ENCODE results near the gene BCL6. TPM values are rescaled to one million over a fixed set of nuclear protein-coding genes. Genes with fewer than 3 reads are reported as not detected.

BCL6 gene
- total and polyA plus RNA-seq, 2 donors (not counting 3 experiments of a cell fraction or from before 2014, with no cell fraction given) = 6.9 to 12.1 TPM

DNA sequence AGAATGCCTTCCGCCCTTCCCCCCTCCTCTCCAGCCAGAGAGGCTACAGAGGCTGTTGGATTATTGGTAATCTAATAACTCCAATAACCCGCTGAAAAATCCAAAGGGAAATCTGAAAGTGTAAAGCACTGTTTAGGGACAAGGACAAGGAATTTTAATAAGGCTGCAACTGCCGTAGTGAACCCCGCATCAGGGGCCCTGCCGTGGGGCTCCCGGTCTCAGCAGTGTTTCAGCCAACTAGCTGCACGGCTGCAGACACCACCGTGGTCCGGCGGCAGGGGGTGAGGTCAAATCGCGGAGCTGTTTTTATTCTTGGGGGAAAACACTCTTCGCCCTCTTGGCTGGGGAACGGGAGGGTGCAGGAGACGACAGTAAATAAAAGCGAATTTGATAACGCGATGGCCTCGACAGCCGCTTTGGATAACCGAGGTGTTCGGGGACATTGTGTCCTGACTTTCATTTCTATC, 6.1 kb downstream of the BCL6 start:
- peak overlapping the region; percentile 94 for H3K9ac ChIP-seq (replicated peaks; ENCODE audit: extremely low read depth, insufficient read depth, low read length)
- H4K20me1 ChIP-seq (replicated peaks; ENCODE audit: control insufficient read depth, extremely low read depth, insufficient read depth, low read length) = no peaks in the 10 kb centered on the region
- no peak for DNase-seq (ENCODE audit: low read depth, low spot score)
- no peaks in the 10 kb centered on the region for H3K27me3 ChIP-seq (ENCODE audit: control insufficient read depth in 2 of 2, insufficient read depth in 2 of 2, low read length in 2 of 2)
- H3K9me3 ChIP-seq (replicated peaks; ENCODE audit: control insufficient read depth, insufficient read depth, low read length) = no peaks in the 10 kb centered on the region
- H3K4me3 ChIP-seq (replicated peaks in 1 of 3; ENCODE audit: insufficient read depth in 1 of 3, low read depth in 1 of 3, low read length in 3 of 3) = peak overlapping the region; percentile 36 to 82 (median 47)
- H2AFZ ChIP-seq (ENCODE audit: low read depth, low read length) = peak overlapping the region; percentile 87
- peak; percentile 33 for FAIRE-seq
- intact Hi-C loops (cut with micrococcal nuclease) (loop anchor here (1.0 to 2.0 kb wide), 5 partner anchors 524 to 1310 kb away; no protein-coding TSS in a partner anchor), dilution Hi-C loops (cut with MboI; ENCODE audit: extremely low pct_ligation_motif_present, low sequenced_read_pairs) (loop anchor here (25.0 kb wide), 1 partner anchor 923 kb away; no protein-coding TSS in a partner anchor)
- H3K9me1 ChIP-seq (replicated peaks; ENCODE audit: control insufficient read depth, extremely low read depth, insufficient read depth, low read length) = no peaks in the 10 kb centered on the region
- ChIA-PET CTCF (interaction anchor here (0.7 to 6.1 kb wide), 32 partner anchors 9 to 1494 kb away, joined by 3 to 466 read pairs (median 6); no protein-coding TSS in a partner anchor), POLR2A (no interaction called here)
- H3K27ac ChIP-seq (ENCODE audit: insufficient read depth, low read depth, low read length) = peak overlapping the region; percentile 94
- TF ChIP-seq FOS (IDR thresholded peaks at IDR 0.05; ENCODE audit: borderline replicate concordance, insufficient read depth, low read length) (no peak), MAX (IDR thresholded peaks at IDR 0.05; ENCODE audit: insufficient read depth, insufficient read length) (no peak), GATA2 (IDR thresholded peaks at IDR 0.05; ENCODE audit: insufficient read depth, insufficient read length, low read depth, low read length) (no peak), JUN (IDR thresholded peaks at IDR 0.05; ENCODE audit: borderline replicate concordance, insufficient read depth, insufficient read length, low read depth) (no peak), CTCF (IDR thresholded peaks at IDR 0.05; ENCODE audit: extremely low read depth in 1 of 2, insufficient read depth in 1 of 2, low read depth in 1 of 2, low read length in 2 of 2) (no peak), MYC (IDR thresholded peaks at IDR 0.05; ENCODE audit: low read depth, low read length) (no peak), POLR2A (IDR thresholded peaks at IDR 0.05; ENCODE audit: low read depth, low read length) (no peak), POLR2AphosphoS5 (IDR thresholded peaks at IDR 0.05; ENCODE audit: insufficient read depth, low read depth, low read length) (no peak), EZH2 (IDR thresholded peaks at IDR 0.05; ENCODE audit: borderline replicate concordance, low read depth, low read length, severe bottlenecking) (no peak)
- H3K36me3 ChIP-seq (ENCODE audit: control insufficient read depth in 2 of 2, extremely low read depth in 1 of 2, insufficient read depth in 2 of 2, low read length in 2 of 2) = no peaks in the 10 kb centered on the region
- H3K4me1 ChIP-seq (ENCODE audit: control insufficient read depth, extremely low read depth, insufficient read depth, low read length) = peaks cover 46% of the 10 kb centered on the region
- H3K4me2 ChIP-seq (ENCODE audit: insufficient read depth, low read length) = peak overlapping the region; percentile 93
- BruUV-seq (replicated peaks) = no TSS peak
- H3K79me2 ChIP-seq (ENCODE audit: control insufficient read depth, insufficient read depth, low read length) = peaks cover 30% of the 10 kb centered on the region

Data from endothelial cell of umbilical vein (primary cell).